ENCODE measurements around the gene LLCFC1.

DNA sequence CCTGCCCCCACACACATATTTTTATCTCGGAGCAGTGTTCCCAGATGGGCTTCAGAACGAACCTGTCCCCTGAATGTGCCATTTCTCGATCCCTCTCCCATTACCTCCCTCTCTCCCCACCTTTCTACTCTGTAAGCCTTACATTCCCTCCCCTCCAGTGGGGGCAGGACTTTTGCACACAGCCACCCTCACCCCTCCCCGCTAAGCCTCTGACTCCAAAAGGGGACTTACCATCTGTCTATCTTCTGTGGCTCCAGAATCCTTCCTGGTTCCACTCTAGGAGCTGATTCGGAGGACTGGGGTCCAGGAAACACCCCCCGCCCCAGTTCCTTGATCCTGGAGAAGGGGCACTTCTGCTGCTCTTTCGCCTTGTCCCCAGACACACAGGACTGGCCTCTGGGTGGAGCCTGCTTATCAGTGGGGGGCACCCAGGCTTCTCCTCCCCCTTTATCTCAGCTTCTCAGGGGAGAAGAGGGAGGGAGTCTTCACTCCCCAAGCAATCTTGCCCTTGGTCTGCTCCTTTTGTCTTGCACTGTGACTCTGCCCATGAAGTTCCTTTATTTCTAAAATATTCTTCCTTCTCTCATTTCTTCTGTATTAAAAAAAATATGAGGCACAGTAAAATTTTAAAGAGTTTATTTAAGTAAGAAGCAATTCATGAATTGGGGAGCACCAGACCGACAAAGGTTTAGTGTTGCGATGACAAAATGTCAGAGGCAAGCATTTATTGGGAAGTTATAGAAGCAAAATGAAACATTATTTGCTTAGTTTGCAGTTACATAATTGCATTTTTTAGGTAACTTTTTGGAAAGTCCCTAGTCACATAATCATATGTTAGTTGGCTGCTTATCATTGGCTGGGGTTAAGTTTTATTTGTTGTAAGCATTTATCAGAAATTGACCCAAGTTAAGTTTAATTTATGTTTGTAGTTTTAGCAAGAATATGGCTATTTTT, 23.0 kb downstream of the LLCFC1 start, which contains the start of gene KEL:
- TF ChIP-seq, protein P1, sequence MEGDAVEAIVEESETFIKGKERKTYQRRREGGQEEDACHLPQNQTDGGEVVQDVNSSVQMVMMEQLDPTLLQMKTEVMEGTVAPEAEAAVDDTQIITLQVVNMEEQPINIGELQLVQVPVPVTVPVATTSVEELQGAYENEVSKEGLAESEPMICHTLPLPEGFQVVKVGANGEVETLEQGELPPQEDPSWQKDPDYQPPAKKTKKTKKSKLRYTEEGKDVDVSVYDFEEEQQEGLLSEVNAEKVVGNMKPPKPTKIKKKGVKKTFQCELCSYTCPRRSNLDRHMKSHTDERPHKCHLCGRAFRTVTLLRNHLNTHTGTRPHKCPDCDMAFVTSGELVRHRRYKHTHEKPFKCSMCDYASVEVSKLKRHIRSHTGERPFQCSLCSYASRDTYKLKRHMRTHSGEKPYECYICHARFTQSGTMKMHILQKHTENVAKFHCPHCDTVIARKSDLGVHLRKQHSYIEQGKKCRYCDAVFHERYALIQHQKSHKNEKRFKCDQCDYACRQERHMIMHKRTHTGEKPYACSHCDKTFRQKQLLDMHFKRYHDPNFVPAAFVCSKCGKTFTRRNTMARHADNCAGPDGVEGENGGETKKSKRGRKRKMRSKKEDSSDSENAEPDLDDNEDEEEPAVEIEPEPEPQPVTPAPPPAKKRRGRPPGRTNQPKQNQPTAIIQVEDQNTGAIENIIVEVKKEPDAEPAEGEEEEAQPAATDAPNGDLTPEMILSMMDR (conservative IDR thresholded peaks at IDR 0.05; ENCODE audit: low read depth, low read length) = no peak
- no peak for TF ChIP-seq EZH2 (IDR thresholded peaks at IDR 0.05; ENCODE audit: borderline replicate concordance, low read depth, low read length, poor library complexity, severe bottlenecking)
